HG03064 (cell line): Measurements from ENCODE around the gene GABARAP.

Source experiments
- ATAC-seq: cut with Tn5 transposase; IDR thresholded peaks from one replicate; pipeline ENCODE4 v1.9.1; 2021; ENCODE audit warnings: low read depth; ENCODE audit not compliant: unreplicated experiment

The GABARAP gene

GRCh38 chr17:7241783-7242716 lies at the start of gene GABARAP:
Gene GABARAP (minus strand): TSS chr17:7242449. CDS start chr17:7242330, 119 bp downstream.
- no peak for ATAC-seq

- no peak for ATAC-seq
Observed at GRCh38 chr17:7290685-7291084, 48.4 kb upstream of the GABARAP start.

GRCh38 chr17:7290166-7290565 lies 47.9 kb upstream of the GABARAP start:
- ATAC-seq: no peak

- ATAC-seq: no peak
Observed at GRCh38 chr17:7289256-7290032, 47.2 kb upstream of the GABARAP start.

- ATAC-seq: no peak
Observed at GRCh38 chr17:7285679-7286078, 43.4 kb upstream of the GABARAP start.

- no peak for ATAC-seq
Observed at GRCh38 chr17:7284911-7285310, 42.7 kb upstream of the GABARAP start.

GRCh38 chr17:7283471-7284216 lies 41.4 kb upstream of the GABARAP start:
- no peak for ATAC-seq

GRCh38 chr17:7282752-7283321 lies 40.6 kb upstream of the GABARAP start:
- no peak for ATAC-seq

GRCh38 chr17:7281953-7282751 lies 39.9 kb upstream of the GABARAP start:
- no peak for ATAC-seq

- no peak for ATAC-seq
Observed at GRCh38 chr17:7281074-7281952, 39.1 kb upstream of the GABARAP start, which contains the start of gene SLC2A4. Gene SLC2A4 (plus strand): TSS chr17:7281718. CDS start chr17:7281935, 217 bp downstream.

GRCh38 chr17:7280519-7281073 lies 38.3 kb upstream of the GABARAP start:
- no peak for ATAC-seq

- no peak for ATAC-seq
Observed at GRCh38 chr17:7279448-7279847, 37.2 kb upstream of the GABARAP start.

GRCh38 chr17:7266784-7267183 lies 24.5 kb upstream of the GABARAP start:
- no peak for ATAC-seq

- ATAC-seq: no peak
Observed at GRCh38 chr17:7263801-7264078, 21.5 kb upstream of the GABARAP start.

- ATAC-seq: no peak
Observed at GRCh38 chr17:7262935-7263800, 20.9 kb upstream of the GABARAP start.

GRCh38 chr17:7262192-7262934 lies 20.1 kb upstream of the GABARAP start, which contains the start of gene CLDN7:
Gene CLDN7 (minus strand): TSS chr17:7262478. CDS start chr17:7262043, 435 bp downstream.
- ATAC-seq: no peak
